GM12865 (cell line): ENCODE results near the gene DUSP1.

Source experiments
- DNase-seq: peaks from one replicate; pipeline ENCODE4 v3.0.0; 2010; ENCODE audit warnings: low read depth
- H3K4me3 ChIP-seq: 2 replicates; pipeline ENCODE4 v1.5.1; 2011; ENCODE audit warnings: mild to moderate bottlenecking, low read depth, low read length, control low read depth
- TF ChIP-seq, protein P1 (sequence below): IDR thresholded peaks from 2 replicates; pipeline ENCODE4 v1.5.1; 2011; ENCODE audit warnings: low read length, control low read depth, low read depth, inconsistent platforms; ENCODE audit not compliant: insufficient read depth; ENCODE audit errors: missing control alignments

Gene DUSP1

DNA sequence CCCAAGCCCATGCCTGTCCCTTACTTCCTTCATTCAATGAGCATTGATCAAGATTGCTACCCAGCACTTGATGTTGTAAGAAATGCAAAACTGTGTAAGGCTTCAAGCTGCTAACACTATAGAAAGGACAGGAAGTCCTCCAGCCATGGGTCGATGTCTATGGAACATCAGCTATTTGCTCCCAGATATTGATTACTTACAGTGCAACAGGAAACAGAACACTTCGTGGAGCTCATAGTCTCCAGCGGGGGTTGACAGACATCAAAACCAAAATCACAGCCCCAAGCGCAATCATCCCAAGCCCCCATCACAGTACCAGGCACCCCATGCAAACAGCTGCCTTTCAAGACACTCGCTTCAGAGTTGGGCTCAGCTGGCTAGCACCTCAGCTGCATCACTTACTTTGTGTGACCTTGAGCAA lies 26.8 kb upstream of the DUSP1 start:
- TF ChIP-seq, protein P1, sequence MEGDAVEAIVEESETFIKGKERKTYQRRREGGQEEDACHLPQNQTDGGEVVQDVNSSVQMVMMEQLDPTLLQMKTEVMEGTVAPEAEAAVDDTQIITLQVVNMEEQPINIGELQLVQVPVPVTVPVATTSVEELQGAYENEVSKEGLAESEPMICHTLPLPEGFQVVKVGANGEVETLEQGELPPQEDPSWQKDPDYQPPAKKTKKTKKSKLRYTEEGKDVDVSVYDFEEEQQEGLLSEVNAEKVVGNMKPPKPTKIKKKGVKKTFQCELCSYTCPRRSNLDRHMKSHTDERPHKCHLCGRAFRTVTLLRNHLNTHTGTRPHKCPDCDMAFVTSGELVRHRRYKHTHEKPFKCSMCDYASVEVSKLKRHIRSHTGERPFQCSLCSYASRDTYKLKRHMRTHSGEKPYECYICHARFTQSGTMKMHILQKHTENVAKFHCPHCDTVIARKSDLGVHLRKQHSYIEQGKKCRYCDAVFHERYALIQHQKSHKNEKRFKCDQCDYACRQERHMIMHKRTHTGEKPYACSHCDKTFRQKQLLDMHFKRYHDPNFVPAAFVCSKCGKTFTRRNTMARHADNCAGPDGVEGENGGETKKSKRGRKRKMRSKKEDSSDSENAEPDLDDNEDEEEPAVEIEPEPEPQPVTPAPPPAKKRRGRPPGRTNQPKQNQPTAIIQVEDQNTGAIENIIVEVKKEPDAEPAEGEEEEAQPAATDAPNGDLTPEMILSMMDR = no peak
- H3K4me3 ChIP-seq = no peak overlapping the region
- no peak for DNase-seq

DNA sequence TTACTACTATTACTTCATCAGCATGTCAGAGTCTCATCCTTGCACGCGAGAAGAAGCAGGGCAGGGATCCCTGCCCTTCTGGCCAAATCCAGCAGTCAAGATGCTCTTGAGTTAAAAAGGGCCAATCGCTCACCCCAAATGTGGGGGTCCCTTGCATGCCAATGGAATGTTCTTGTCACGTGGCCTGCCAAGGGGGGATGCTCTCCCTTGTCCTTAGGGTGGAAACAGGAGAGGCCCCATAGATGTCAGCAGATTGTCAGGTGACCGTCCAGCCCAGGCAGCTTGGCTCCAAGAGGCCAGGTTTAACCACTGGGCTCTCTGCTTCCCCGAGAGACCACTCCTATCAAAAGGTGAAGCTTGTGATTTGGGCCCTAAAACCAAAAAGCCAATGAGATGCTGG lies 25.3 kb upstream of the DUSP1 start:
- DNase-seq = no peak
- TF ChIP-seq, protein P1 = no peak
- no peak overlapping the region for H3K4me3 ChIP-seq

DNA sequence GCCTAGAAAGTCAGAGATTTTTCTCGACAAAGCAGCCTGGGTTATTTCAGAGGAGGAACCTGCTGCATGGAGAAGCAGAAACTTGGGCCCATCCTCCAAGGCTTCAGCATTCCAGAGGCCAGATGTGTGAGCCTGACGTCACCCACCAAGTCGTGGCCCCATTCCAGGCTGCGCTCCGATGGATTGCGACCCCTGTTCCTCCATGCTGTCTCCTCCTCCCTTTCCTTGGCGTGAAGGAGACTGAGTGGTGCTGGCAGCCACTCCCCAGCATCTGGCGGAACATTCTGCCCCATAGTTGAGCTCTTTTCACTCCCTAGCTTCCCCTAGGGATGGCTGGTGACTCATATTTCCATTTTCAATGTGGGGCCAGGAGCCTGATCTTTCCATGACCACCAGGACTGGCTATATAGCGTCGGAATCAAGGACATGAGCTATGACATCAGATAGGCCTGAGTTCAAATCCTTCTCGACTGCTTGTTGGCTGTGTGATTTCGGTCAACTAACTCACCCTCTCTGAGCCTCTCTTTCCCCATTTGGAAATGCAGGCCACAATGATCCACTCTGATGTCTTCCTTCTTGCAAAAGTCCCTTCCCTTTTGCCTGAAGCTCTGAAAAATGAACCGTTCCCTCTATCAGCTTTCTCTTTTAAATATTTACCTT lies 24.5 kb upstream of the DUSP1 start:
- TF ChIP-seq, protein P1 = no peak
- no peak overlapping the region for H3K4me3 ChIP-seq
- no peak for DNase-seq

DNA sequence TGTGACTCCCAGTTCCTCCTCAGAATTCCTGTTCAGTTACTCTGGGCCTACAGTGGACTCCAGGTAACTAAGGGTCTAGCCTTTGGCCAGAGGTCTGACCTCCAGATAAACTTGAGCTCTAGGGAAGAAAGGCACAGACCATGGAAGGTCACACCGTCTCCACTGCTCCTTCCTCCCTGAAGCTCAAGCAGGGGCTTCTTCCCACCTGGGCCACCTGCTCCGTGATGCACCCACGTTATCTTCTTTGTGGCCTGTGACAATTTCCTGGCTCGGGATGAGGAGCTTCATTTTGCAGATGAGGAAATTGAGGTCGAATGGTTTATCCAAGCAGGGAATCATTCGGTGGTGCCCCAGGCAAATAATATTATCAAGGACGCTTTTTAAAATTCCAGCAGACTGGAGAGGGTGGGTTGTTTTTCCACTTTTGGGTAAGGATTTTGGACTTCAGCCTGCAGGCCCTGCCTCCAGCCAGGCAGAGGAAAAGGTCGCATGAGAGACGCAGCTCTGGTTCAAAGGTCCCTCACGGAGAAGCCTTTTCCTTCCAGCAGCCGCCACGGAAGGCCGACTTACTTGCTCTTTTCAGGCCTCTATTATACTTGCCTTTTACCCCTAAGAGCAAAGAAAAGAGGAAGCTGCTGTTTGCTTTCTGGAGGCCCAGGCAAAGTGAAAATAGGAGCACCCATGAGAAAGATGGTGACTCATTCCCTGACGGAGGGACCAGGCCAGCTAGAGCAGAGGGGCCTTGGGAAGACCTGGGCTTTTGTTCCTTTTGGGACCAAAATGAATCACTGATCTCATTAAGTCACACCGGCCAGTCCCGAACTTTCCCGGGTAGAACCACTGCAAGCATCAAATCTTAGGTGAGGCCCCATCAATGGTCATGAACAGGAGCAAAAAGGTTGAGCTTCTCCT lies 22.8 kb upstream of the DUSP1 start:
- H3K4me3 ChIP-seq = no peak overlapping the region
- peak; percentile 76 for DNase-seq
- TF ChIP-seq, protein P1 = no peak

DNA sequence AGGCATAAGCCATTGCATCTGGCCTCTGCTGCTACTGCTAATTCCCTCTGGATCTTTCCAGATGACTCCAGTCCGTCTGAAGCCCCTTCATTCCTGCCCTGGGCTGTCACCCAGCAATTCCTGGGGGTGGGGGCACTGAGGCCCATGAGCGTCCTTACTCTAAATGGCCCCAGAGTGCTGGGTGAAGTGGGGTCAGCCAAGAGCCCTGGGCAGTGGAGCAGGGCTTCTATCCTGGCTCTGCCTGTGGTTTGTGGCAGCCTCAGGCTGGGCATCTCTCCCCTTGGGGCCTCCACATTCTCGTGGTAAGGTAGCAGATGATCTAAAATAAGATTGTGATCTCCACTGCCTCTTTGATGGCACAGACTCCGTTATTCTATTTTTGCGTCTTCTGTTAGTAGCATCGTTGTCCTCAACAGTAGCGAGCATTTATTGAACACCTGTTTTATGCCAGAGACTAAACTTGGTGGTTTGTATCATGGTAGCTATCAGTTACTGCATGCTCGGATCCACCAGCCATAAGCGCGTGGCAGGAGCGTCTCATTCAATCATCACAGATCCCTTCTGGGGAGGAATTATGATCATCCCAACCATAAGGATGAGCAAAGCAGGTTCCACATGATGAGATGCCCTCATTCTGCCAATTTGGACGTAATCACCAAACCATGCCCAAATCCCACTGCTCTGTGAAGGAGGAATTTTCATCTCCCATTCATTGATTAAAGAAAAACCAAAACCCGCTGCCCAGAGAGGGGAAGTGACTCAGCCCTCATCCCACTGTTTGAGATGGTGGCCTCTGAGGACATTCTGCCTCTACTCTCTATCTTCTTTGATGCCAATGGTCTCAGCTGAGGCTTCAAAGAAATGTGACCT lies 21.9 kb upstream of the DUSP1 start:
- no peak for DNase-seq
- H3K4me3 ChIP-seq = no peak overlapping the region

More for the DNA sequence above, 21.9 kb upstream of the DUSP1 start:
- TF ChIP-seq, protein P1 = no peak
